K562 (cell line): ENCODE results near the gene IQSEC3. TPM values are rescaled to one million over a fixed set of nuclear protein-coding genes. Genes with fewer than 3 reads are reported as not detected.

Source experiments
- ATAC-seq: fragments of 200-7000 bp; cut with Tn5 transposase; 3 replicates; pipeline ENCODE4 v1.9.1; 2020; ENCODE audit warnings: moderate library complexity
- BruUV-seq: library from RNA; stranded (reverse); fragments of 400-500 nt; replicated peaks from 2 replicates; lab custom pipeline; 2021; lab: Mats Ljungman, UMichigan
- CTCF ChIA-PET: fragments of 300-600 bp; formaldehyde crosslinking; extraction: SDS; loops from one replicate; lab custom pipeline; 2021; ENCODE audit warnings: low intra/inter-chr PET ratio; lab: Yijun Ruan, JAX
- POLR2A ChIA-PET: fragments of 300-600, 350-650 bp; sonication (Branson Sonifier 250); formaldehyde crosslinking; extraction: SDS; loops from one replicate; lab custom pipeline; 2021; ENCODE audit warnings: antibody characterized with exemption, inconsistent platforms; lab: Yijun Ruan, JAX
- DNase-seq, 4 experiments: peaks; one replicate each; pipeline versions ENCODE4 v3.0.0 to v3.0.0-alpha.2; 2011 to 2018; ENCODE audit warnings: low spot score in 3 of 4, mixed read lengths in 3 of 4; ENCODE audit errors: extremely low read depth in 1 of 4
- FAIRE-seq: peaks from 2 replicates; lab custom pipeline; 2011; peaks lifted over from hg19 to GRCh38; lab: Jason Lieb, UNC
- H2AFZ ChIP-seq: 2 replicates; pipeline ENCODE4 v1.6.0; 2011; ENCODE audit warnings: low read depth, low read length, control low read depth, inconsistent platforms
- H3K27ac ChIP-seq: fragments of 200-600 bp; 3 replicates; pipeline ENCODE4 v1.8.0; 2011; ENCODE audit warnings: low read depth, mild to moderate bottlenecking, control low read depth, inconsistent platforms, low read length, moderate library complexity, mixed read lengths; ENCODE audit errors: extremely low read depth
- H3K27me3 ChIP-seq, 2 experiments: fragments of 300-600 bp in 1 of 2; 2 replicates in 1 of 2; 3 replicates in 1 of 2; pipeline versions ENCODE4 v1.6.0 to v1.8.0; 2011; ENCODE audit warnings: inconsistent platforms in 2 of 2, low read length in 2 of 2, mild to moderate bottlenecking in 1 of 2, mixed read lengths in 1 of 2, moderate library complexity in 1 of 2; ENCODE audit not compliant: control insufficient read depth in 2 of 2, insufficient read depth in 2 of 2
- H3K36me3 ChIP-seq: fragments of 300-600 bp; 3 replicates; pipeline ENCODE4 v1.8.0; 2011; ENCODE audit warnings: mild to moderate bottlenecking, low read length, inconsistent platforms; ENCODE audit not compliant: control insufficient read depth, insufficient read depth
- H3K4me1 ChIP-seq, 2 experiments: fragments of 200-600 bp in 1 of 2; replicated peaks in 1 of 2; 2 replicates in 1 of 2; 3 replicates in 1 of 2; pipeline versions ENCODE4 v1.5.1 to v1.8.0; 2011; ENCODE audit warnings: inconsistent platforms in 2 of 2, low read length in 2 of 2, mild to moderate bottlenecking in 1 of 2, mixed read lengths in 1 of 2, moderate library complexity in 1 of 2; ENCODE audit not compliant: control insufficient read depth in 2 of 2, insufficient read depth in 2 of 2
- H3K4me2 ChIP-seq: 2 replicates; pipeline ENCODE4 v1.6.1; 2011; ENCODE audit warnings: low read length, control low read depth, inconsistent platforms, mixed read lengths; ENCODE audit not compliant: insufficient read depth
- H3K4me3 ChIP-seq: fragments of 200-600 bp; sonication (generic), shearing (Covaris generic); 2 replicates; pipeline ENCODE4 v1.5.1; 2016; ENCODE audit warnings: control low read depth, inconsistent platforms
- H3K79me2 ChIP-seq: fragments of 200-600 bp; 3 replicates; pipeline ENCODE4 v1.8.0; 2011; ENCODE audit warnings: low read length, inconsistent platforms; ENCODE audit not compliant: control insufficient read depth, insufficient read depth
- H3K9ac ChIP-seq, 2 experiments: 2 replicates each; pipeline versions ENCODE4 v1.6.0 to v1.6.1; 2011; ENCODE audit warnings: low read depth in 2 of 2, low read length in 2 of 2, control low read depth in 1 of 2, inconsistent platforms in 1 of 2, mild to moderate bottlenecking in 1 of 2, mixed read lengths in 1 of 2; ENCODE audit not compliant: insufficient read depth in 1 of 2
- H3K9me1 ChIP-seq: one replicate; pipeline ENCODE4 v1.6.0; 2011; ENCODE audit warnings: inconsistent platforms, mild to moderate bottlenecking, low read length, moderate library complexity; ENCODE audit not compliant: control insufficient read depth, insufficient read depth
- H3K9me3 ChIP-seq: replicated peaks from 2 replicates; pipeline ENCODE4 v1.5.1; 2011; ENCODE audit warnings: low read depth, low read length, inconsistent platforms; ENCODE audit not compliant: control insufficient read depth, insufficient read depth
- H4K20me1 ChIP-seq: replicated peaks from 2 replicates; pipeline ENCODE4 v1.6.1; 2011; ENCODE audit warnings: low read length, inconsistent platforms, mixed read lengths; ENCODE audit not compliant: control insufficient read depth, insufficient read depth
- ARID1B ChIP-seq: fragments of 450-650 bp; IDR thresholded peaks from 2 replicates; pipeline ENCODE4 v1.6.1; 2016; ENCODE audit warnings: antibody characterized with exemption, mild to moderate bottlenecking, inconsistent platforms
- CBFA2T2 ChIP-seq: fragments of 450-650 bp; conservative IDR thresholded peaks from 2 replicates; pipeline ENCODE4 v1.6.1; 2017; ENCODE audit warnings: mild to moderate bottlenecking
- RBM25 ChIP-seq: fragments of 200-400 bp; formaldehyde crosslinking; IDR thresholded peaks from 2 replicates; pipeline ENCODE4 v1.6.1; 2018; ENCODE audit warnings: low read length, low read depth, moderate library complexity; ENCODE audit not compliant: severe bottlenecking
- RCOR1 ChIP-seq, 2 experiments: IDR thresholded peaks; 2 replicates each; pipeline ENCODE4 v1.6.1; 2012; ENCODE audit warnings: low read depth in 2 of 2, low read length in 2 of 2, borderline replicate concordance in 1 of 2, improper control_type of control experiment in 1 of 2
- SMARCA5 ChIP-seq: fragments of 450-650 bp; IDR thresholded peaks from 2 replicates; pipeline ENCODE4 v1.6.1; 2016
- ZFP36 ChIP-seq: fragments of 150-350 bp; IDR thresholded peaks from 2 replicates; pipeline ENCODE4 v1.6.1; 2018; ENCODE audit warnings: low read length, low read depth; ENCODE audit not compliant: partially characterized antibody
- ZKSCAN3 ChIP-seq: fragments of 250-450 bp; sonication (Bioruptor Pico); IDR thresholded peaks from 2 replicates; pipeline ENCODE4 v1.4.0; 2020
- ZNF174 ChIP-seq: fragments of 250-450 bp; sonication (Bioruptor Pico); IDR thresholded peaks from 2 replicates; pipeline ENCODE4 v1.4.0; 2020; ENCODE audit warnings: mild to moderate bottlenecking
- ZNF280B ChIP-seq: fragments of 250-450 bp; sonication (Bioruptor Pico); IDR thresholded peaks from 2 replicates; pipeline ENCODE4 v1.5.1; 2021; ENCODE audit warnings: mild to moderate bottlenecking
- ZNF384 ChIP-seq: IDR thresholded peaks from 2 replicates; pipeline ENCODE4 v1.6.1; 2012; ENCODE audit warnings: low read depth, low read length, improper control_type of control experiment
- WGBS: fragments of 100-300 bp; shearing (Covaris generic); methylation state at CpG from one replicate; pipeline ENCODE4 v1.1.6; 2016; ENCODE audit warnings: low coverage, mixed read lengths; ENCODE audit not compliant: insufficient coverage; ENCODE audit errors: missing lambda C conversion rate; 5-methylcytosine and 5-hydroxymethylcytosine counted together
- in situ Hi-C: fragments of 300-500 bp; cut with MboI; formaldehyde crosslinking; loops from 4 replicates; pipeline ENCODE4 v1.15.0; 2018; ENCODE audit warnings: inconsistent platforms, mixed read lengths
- intact Hi-C: fragments of 100-400 bp; cut with micrococcal nuclease; formaldehyde crosslinking; loops from 2 replicates; pipeline ENCODE4 v1.14.2; 2022
- polyA plus RNA-seq, 8 experiments: library from polyadenylated mRNA; depleted of rRNA in 4 of 8; stranded (reverse) in 5 of 8; unstranded in 3 of 8; fragments of >200 nt; fragmentation: Nextera tagmentation in 2 of 8; fragmentation: Illumina TruSeq in 1 of 8; extraction: Ambion mirVana in 2 of 8; extraction: Trizol in 1 of 8; gene quantifications; 2 replicates each; pipeline versions ENCODE4 v1.2.1 to v1.2.3, GENCODE V29; 2011 to 2014; ENCODE audit warnings: inconsistent platforms in 1 of 8, missing spikeins in 1 of 8
- total RNA-seq, 7 experiments: library from RNA; depleted of rRNA in 6 of 7; stranded (reverse); fragments of >200 nt in 6 of 7; fragmentation: Illumina TruSeq in 2 of 7; extraction: Trizol in 2 of 7; gene quantifications; 2 replicates each; pipeline versions ENCODE4 v1.2.1 to v1.2.3, GENCODE V29; 2011 to 2021; ENCODE audit warnings: low replicate concordance in 1 of 7

The IQSEC3 gene
- total and polyA plus RNA-seq, 9 of the 15 experiments (the other 6 are each of a cell fraction or from before 2014, with no cell fraction given), result under 0.01 to 0.25 (median 0.08) TPM; not detected in 3

DNA sequence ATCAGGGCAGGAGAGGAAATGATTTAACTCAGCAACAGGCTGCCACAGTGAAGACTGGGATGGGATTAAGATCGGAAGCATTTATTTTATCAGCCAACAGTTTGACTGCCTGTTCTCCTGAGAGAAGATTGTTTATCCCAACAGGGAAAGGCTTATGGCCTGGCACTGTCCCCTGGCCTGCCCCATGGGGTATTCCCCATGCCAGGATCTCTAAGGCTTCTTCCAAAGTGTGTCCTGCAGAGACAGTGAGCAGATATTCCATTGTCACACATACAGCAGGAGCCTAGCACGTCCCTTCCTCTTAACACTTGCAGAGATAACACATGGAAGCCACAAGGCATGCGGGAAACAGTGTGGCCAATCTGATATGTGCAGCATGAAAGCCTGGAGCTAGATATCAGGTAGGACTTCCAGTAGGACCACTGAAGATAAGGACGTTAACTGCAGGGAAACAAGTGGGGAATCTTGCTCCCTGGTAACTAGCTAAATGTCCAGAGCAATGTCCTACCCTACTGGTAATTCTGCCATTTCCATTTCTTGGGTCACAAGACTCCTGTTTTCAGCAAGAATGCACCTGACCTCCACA is 48.2 kb downstream of the IQSEC3 start (continued):
- TF ChIP-seq RBM25 (peak; percentile 95), RCOR1 (IDR thresholded peaks at IDR 0.05; ENCODE audit: borderline replicate concordance in 1 of 2, low read depth in 2 of 2, low read length in 2 of 2) (peak in 1 of 2 experiments; percentile 66; a peak in 2 of 4 replicates), SMARCA5 (peak; percentile 68; the same call in 1 of the 2 replicates), CBFA2T2 (peak; percentile 44), ARID1B (0 out of 2 replicates have a peak, but pooled peaks have one; percentile 24)

- H3K4me3 ChIP-seq, result no peak overlapping the region
- no peak overlapping the region for H2AFZ ChIP-seq
- H3K27me3 ChIP-seq, result peaks cover 2 to 14% of the 10 kb centered on the region in 2 experiments; a peak in 3 of 5 replicates
- POLR2A ChIA-PET, result interaction anchor here (0.5 kb wide), 1 partner anchor 109 kb away, joined by 3 read pairs; no protein-coding TSS in a partner anchor
- no peak overlapping the region for H3K27ac ChIP-seq
- in situ Hi-C loops (no loop called here), intact Hi-C loops (no loop called here)
- no peaks in the 10 kb centered on the region for H3K9me3 ChIP-seq
- no TSS peak for BruUV-seq
- H3K79me2 ChIP-seq, result no peaks in the 10 kb centered on the region
- CTCF ChIA-PET, result no interaction called here
- peaks cover 0 to 31% of the 10 kb centered on the region in 2 experiments; a peak in 3 of 5 replicates for H3K4me1 ChIP-seq
- no peaks in the 10 kb centered on the region; the same call in 1 of the 2 replicates for H4K20me1 ChIP-seq
- no peaks in the 10 kb centered on the region for H3K9me1 ChIP-seq
- no peak for TF ChIP-seq ZNF384
- TF ChIP-seq ZKSCAN3 (CRISPR knock-in tag), result no peak
- peak; percentile 80 for TF ChIP-seq ZFP36
- TF ChIP-seq ZNF174 (CRISPR knock-in tag), result no peak
- peak; percentile 79 for TF ChIP-seq RBM25
- no peak for TF ChIP-seq ZNF280B (CRISPR knock-in tag)
- WGBS, result 23% methylated on average over 4 of the region's 5 CpGs
- no peak overlapping the region for H3K9ac ChIP-seq
- ATAC-seq (no peak), DNase-seq (no peak), FAIRE-seq (no peak)
- no peak overlapping the region for H3K4me2 ChIP-seq
- no peaks in the 10 kb centered on the region for H3K36me3 ChIP-seq
Observed at GRCh38 chr12:115518-115917, 49.0 kb downstream of the IQSEC3 start.
